SU-DHL-6 (cell line): ENCODE data around the gene C1GALT1.

ENCODE experiments used
- EZH2phosphoT487 ChIP-seq: fragments of 200-600 bp; sonication (generic), shearing (Covaris generic); conservative IDR thresholded peaks from 2 replicates; pipeline ENCODE4 v1.6.1; 2018; ENCODE audit warnings: mild to moderate bottlenecking, antibody characterized with exemption, low read length, moderate library complexity, mixed read lengths
- TF ChIP-seq, protein P1 (sequence below): fragments of 200-600 bp; sonication (generic); IDR thresholded peaks from one replicate; pipeline ENCODE4 v1.5.1; 2017; ENCODE audit warnings: antibody characterized with exemption, mild to moderate bottlenecking, low read length, moderate library complexity; ENCODE audit not compliant: insufficient read depth, poor library complexity, severe bottlenecking

DNA sequence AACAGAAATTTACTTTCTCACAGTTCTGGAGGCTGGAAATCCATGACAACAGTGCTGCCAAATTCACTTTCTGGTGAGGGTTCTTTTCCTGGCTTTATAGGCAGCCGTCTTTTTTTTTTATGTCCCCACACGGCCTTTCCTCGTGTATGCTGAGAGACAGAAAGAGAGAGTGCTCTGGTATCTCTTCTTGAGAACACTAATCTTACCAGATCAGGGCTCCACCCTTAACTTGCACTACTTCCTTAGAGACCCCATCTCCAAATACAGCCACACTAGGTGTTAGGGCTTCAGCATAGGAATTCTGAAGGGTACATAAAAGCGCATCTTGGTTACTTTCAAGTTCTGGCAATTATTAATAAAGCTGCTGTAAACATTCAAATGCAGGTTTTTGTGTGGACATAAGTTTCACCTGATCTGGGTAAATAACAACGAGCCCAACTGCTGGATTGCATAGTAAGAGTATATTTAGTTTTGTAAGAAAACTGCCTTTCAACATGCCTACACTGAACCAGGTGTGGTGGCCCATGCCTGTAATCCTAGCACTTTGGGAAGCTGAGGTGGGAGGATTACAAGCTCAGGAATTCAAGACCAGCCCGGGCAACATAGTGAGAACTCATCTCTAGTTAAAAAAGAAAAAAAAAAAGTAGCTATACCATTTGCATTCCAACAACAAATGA lies 8.2 kb upstream of the C1GALT1 start:
- TF ChIP-seq, protein P1, sequence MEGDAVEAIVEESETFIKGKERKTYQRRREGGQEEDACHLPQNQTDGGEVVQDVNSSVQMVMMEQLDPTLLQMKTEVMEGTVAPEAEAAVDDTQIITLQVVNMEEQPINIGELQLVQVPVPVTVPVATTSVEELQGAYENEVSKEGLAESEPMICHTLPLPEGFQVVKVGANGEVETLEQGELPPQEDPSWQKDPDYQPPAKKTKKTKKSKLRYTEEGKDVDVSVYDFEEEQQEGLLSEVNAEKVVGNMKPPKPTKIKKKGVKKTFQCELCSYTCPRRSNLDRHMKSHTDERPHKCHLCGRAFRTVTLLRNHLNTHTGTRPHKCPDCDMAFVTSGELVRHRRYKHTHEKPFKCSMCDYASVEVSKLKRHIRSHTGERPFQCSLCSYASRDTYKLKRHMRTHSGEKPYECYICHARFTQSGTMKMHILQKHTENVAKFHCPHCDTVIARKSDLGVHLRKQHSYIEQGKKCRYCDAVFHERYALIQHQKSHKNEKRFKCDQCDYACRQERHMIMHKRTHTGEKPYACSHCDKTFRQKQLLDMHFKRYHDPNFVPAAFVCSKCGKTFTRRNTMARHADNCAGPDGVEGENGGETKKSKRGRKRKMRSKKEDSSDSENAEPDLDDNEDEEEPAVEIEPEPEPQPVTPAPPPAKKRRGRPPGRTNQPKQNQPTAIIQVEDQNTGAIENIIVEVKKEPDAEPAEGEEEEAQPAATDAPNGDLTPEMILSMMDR, result no peak
- TF ChIP-seq EZH2phosphoT487, result no peak
